IPS-NIHi11 (cell line): ENCODE results near the gene GPRASP3.

Experiments
- DNase-seq: peaks from one replicate; pipeline ENCODE4 v3.0.0; 2012; ENCODE audit warnings: mixed read lengths, low spot score

Gene GPRASP3

DNA sequence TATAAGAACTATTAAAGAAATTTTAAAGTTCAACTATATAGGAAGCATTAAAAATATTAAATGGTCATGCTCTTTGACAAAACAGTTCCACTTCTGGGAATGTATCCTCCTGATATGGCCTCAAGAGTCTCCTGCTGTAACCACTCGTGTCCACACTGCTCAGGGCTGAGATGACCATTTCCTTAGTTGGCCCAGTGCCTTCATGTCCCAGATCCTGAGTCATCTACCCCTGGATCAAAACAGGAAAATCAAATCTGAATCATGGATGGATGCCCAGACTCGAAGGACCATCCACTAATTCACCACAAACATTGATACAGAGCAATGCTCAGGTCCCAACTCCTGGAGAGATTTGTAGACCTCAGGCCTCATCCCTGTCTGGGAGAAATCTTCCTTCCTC is 44.7 kb downstream of the GPRASP3 start:
- no peak for DNase-seq

- no peak for DNase-seq
These were observed 45.3 kb downstream of the GPRASP3 start for GRCh38 chrX:102765809-102766208.

GRCh38 chrX:102767287-102767686 is 46.7 kb downstream of the GPRASP3 start:
- DNase-seq = no peak

DNA sequence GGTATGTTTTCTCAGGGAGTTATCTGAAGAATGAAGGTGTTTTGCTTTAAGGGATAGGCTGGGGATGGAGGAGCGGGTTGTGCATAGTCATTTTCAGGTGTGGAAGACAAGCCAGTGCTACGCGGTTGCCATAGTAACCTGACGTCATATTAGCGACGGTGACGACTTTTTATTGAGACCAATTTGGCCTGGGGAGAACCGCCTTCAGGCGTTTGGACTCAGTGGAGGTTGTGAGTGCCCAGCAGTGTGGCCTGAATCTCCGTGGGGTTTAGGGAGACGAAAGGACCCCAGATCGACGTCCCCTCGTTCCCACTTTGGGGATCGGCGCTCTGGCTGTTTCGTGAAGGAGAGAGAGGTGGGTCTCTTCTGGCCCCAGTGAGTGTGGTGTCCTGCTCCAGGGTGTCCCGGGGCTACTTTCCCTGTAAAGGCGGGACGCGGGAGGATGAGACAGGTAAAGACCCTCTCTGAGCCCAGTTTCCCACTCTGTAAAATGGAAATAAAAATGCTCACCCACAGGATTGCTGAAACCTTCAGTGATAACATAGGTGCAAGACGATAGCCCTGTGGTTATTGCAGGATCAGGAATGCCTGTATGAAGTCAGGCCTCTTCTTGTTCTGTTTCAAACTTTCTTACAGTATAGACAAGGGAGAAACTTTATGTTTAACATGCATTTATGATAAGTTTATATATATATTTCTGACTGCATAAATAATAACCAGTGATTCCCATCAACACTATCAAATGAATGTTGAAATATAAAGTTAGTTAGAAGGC is 48.6 kb downstream of the GPRASP3 start:
- peak; percentile 74 for DNase-seq
